ENCODE data around the gene LANCL2.

- no peak for TF ChIP-seq CTCF (IDR thresholded peaks at IDR 0.05)
- TF ChIP-seq POLR2A (IDR thresholded peaks at IDR 0.05): no peak
These were observed 21.4 kb downstream of the LANCL2 start for GRCh38 chr7:55386541-55386940.

Measured in uterus (tissue), 2 donors.